K562 (cell line): ENCODE results near the gene RABGAP1L. TPM values are rescaled to one million over a fixed set of nuclear protein-coding genes. Genes with fewer than 3 reads are reported as not detected.

ENCODE experiments used
- ATAC-seq: fragments of 200-7000 bp; cut with Tn5 transposase; 3 replicates; pipeline ENCODE4 v1.9.1; 2020; ENCODE audit warnings: moderate library complexity
- BruUV-seq: library from RNA; stranded (reverse); fragments of 400-500 nt; replicated peaks from 2 replicates; lab custom pipeline; 2021; lab: Mats Ljungman, UMichigan
- CTCF ChIA-PET: fragments of 300-600 bp; formaldehyde crosslinking; extraction: SDS; loops from one replicate; lab custom pipeline; 2021; ENCODE audit warnings: low intra/inter-chr PET ratio; lab: Yijun Ruan, JAX
- POLR2A ChIA-PET: fragments of 300-600, 350-650 bp; sonication (Branson Sonifier 250); formaldehyde crosslinking; extraction: SDS; loops from one replicate; lab custom pipeline; 2021; ENCODE audit warnings: antibody characterized with exemption, inconsistent platforms; lab: Yijun Ruan, JAX
- DNase-seq, 4 experiments: peaks; one replicate each; pipeline versions ENCODE4 v3.0.0 to v3.0.0-alpha.2; 2011 to 2018; ENCODE audit warnings: low spot score in 3 of 4, mixed read lengths in 3 of 4; ENCODE audit errors: extremely low read depth in 1 of 4
- FAIRE-seq: peaks from 2 replicates; lab custom pipeline; 2011; peaks lifted over from hg19 to GRCh38; lab: Jason Lieb, UNC
- H2AFZ ChIP-seq: 2 replicates; pipeline ENCODE4 v1.6.0; 2011; ENCODE audit warnings: low read depth, low read length, control low read depth, inconsistent platforms
- H3K27ac ChIP-seq: fragments of 200-600 bp; 3 replicates; pipeline ENCODE4 v1.8.0; 2011; ENCODE audit warnings: low read depth, mild to moderate bottlenecking, control low read depth, inconsistent platforms, low read length, moderate library complexity, mixed read lengths; ENCODE audit errors: extremely low read depth
- H3K27me3 ChIP-seq, 2 experiments: fragments of 300-600 bp in 1 of 2; 2 replicates in 1 of 2; 3 replicates in 1 of 2; pipeline versions ENCODE4 v1.6.0 to v1.8.0; 2011; ENCODE audit warnings: inconsistent platforms in 2 of 2, low read length in 2 of 2, mild to moderate bottlenecking in 1 of 2, mixed read lengths in 1 of 2, moderate library complexity in 1 of 2; ENCODE audit not compliant: control insufficient read depth in 2 of 2, insufficient read depth in 2 of 2
- H3K36me3 ChIP-seq: fragments of 300-600 bp; 3 replicates; pipeline ENCODE4 v1.8.0; 2011; ENCODE audit warnings: mild to moderate bottlenecking, low read length, inconsistent platforms; ENCODE audit not compliant: control insufficient read depth, insufficient read depth
- H3K4me1 ChIP-seq, 2 experiments: fragments of 200-600 bp in 1 of 2; replicated peaks in 1 of 2; 2 replicates in 1 of 2; 3 replicates in 1 of 2; pipeline versions ENCODE4 v1.5.1 to v1.8.0; 2011; ENCODE audit warnings: inconsistent platforms in 2 of 2, low read length in 2 of 2, mild to moderate bottlenecking in 1 of 2, mixed read lengths in 1 of 2, moderate library complexity in 1 of 2; ENCODE audit not compliant: control insufficient read depth in 2 of 2, insufficient read depth in 2 of 2
- H3K4me2 ChIP-seq: 2 replicates; pipeline ENCODE4 v1.6.1; 2011; ENCODE audit warnings: low read length, control low read depth, inconsistent platforms, mixed read lengths; ENCODE audit not compliant: insufficient read depth
- H3K4me3 ChIP-seq: fragments of 200-600 bp; sonication (generic), shearing (Covaris generic); 2 replicates; pipeline ENCODE4 v1.5.1; 2016; ENCODE audit warnings: control low read depth, inconsistent platforms
- H3K79me2 ChIP-seq: fragments of 200-600 bp; 3 replicates; pipeline ENCODE4 v1.8.0; 2011; ENCODE audit warnings: low read length, inconsistent platforms; ENCODE audit not compliant: control insufficient read depth, insufficient read depth
- H3K9ac ChIP-seq, 2 experiments: 2 replicates each; pipeline versions ENCODE4 v1.6.0 to v1.6.1; 2011; ENCODE audit warnings: low read depth in 2 of 2, low read length in 2 of 2, control low read depth in 1 of 2, inconsistent platforms in 1 of 2, mild to moderate bottlenecking in 1 of 2, mixed read lengths in 1 of 2; ENCODE audit not compliant: insufficient read depth in 1 of 2
- H3K9me1 ChIP-seq: one replicate; pipeline ENCODE4 v1.6.0; 2011; ENCODE audit warnings: inconsistent platforms, mild to moderate bottlenecking, low read length, moderate library complexity; ENCODE audit not compliant: control insufficient read depth, insufficient read depth
- H3K9me3 ChIP-seq: replicated peaks from 2 replicates; pipeline ENCODE4 v1.5.1; 2011; ENCODE audit warnings: low read depth, low read length, inconsistent platforms; ENCODE audit not compliant: control insufficient read depth, insufficient read depth
- H4K20me1 ChIP-seq: replicated peaks from 2 replicates; pipeline ENCODE4 v1.6.1; 2011; ENCODE audit warnings: low read length, inconsistent platforms, mixed read lengths; ENCODE audit not compliant: control insufficient read depth, insufficient read depth
- ATF7 ChIP-seq: fragments of 450-650 bp; IDR thresholded peaks from 2 replicates; pipeline ENCODE4 v1.7.1; 2014; ENCODE audit warnings: mild to moderate bottlenecking, moderate library complexity
- CBX2 ChIP-seq: fragments of 200-600 bp; sonication (generic); IDR thresholded peaks from one replicate; pipeline ENCODE4 v1.6.1; 2012; ENCODE audit warnings: mild to moderate bottlenecking, low read length, inconsistent platforms; ENCODE audit not compliant: insufficient read depth, poor library complexity, severe bottlenecking
- HCFC1 ChIP-seq: IDR thresholded peaks from 2 replicates; pipeline ENCODE4 v1.6.1; 2012; ENCODE audit warnings: low read depth, low read length, improper control_type of control experiment
- HLTF ChIP-seq: fragments of 450-650 bp; IDR thresholded peaks from 2 replicates; pipeline ENCODE4 v1.6.1; 2016
- HNRNPL ChIP-seq: fragments of 200-400 bp; formaldehyde crosslinking; IDR thresholded peaks from 2 replicates; pipeline ENCODE4 v1.6.1; 2017; ENCODE audit warnings: low read depth, mild to moderate bottlenecking, low read length
- JUND ChIP-seq, 2 experiments: IDR thresholded peaks; 2 replicates in 1 of 2; 3 replicates in 1 of 2; pipeline ENCODE4 v1.6.1; 2011; ENCODE audit warnings: borderline replicate concordance in 2 of 2, low read depth in 2 of 2, low read length in 2 of 2, improper control_type of control experiment in 1 of 2, missing biosample characterization in 1 of 2, missing genetic modification characterization in 1 of 2, missing genetic modification reagents in 1 of 2
- NFATC3 ChIP-seq: fragments of 450-650 bp; IDR thresholded peaks from 2 replicates; pipeline ENCODE4 v1.6.1; 2017; ENCODE audit warnings: mild to moderate bottlenecking
- NFIC ChIP-seq: fragments of 450-650 bp; IDR thresholded peaks from 2 replicates; pipeline ENCODE4 v1.6.1; 2017; ENCODE audit warnings: mild to moderate bottlenecking, inconsistent platforms
- SAFB2 ChIP-seq: fragments of 200-400 bp; formaldehyde crosslinking; IDR thresholded peaks from 2 replicates; pipeline ENCODE4 v1.6.1; 2018; ENCODE audit warnings: borderline replicate concordance, low read length, low read depth, moderate library complexity; ENCODE audit not compliant: severe bottlenecking
- SMAD1 ChIP-seq: fragments of 150-350 bp; IDR thresholded peaks from 2 replicates; pipeline ENCODE4 v1.6.1; 2014; ENCODE audit warnings: low read length, low read depth; ENCODE audit not compliant: partially characterized antibody
- SUPT5H ChIP-seq: fragments of 450-650 bp; IDR thresholded peaks from 2 replicates; pipeline ENCODE4 v1.6.1; 2016
- TBP ChIP-seq: optimal IDR thresholded peaks from 2 replicates; pipeline ENCODE3; 2011; ENCODE audit warnings: low read depth, low read length, improper control_type of control experiment
- TEAD1 ChIP-seq, 2 experiments: fragments of 450-650 bp in 1 of 2; sonication (generic) in 1 of 2; formaldehyde crosslinking; IDR thresholded peaks; 2 replicates each; pipeline versions ENCODE4 v1.4.0 to v1.8.0; 2020 to 2022; ENCODE audit warnings: mild to moderate bottlenecking in 2 of 2, missing genetic modification reagents in 1 of 2
- XRCC4 ChIP-seq: IDR thresholded peaks from one replicate; pipeline ENCODE4 v1.6.1; 2011; ENCODE audit not compliant: insufficient read depth, insufficient read length; ENCODE audit errors: extremely low read depth
- XRCC5 ChIP-seq: fragments of 200-400 bp; formaldehyde crosslinking; IDR thresholded peaks from 2 replicates; pipeline ENCODE4 v1.6.1; 2017; ENCODE audit warnings: low read depth, mild to moderate bottlenecking, low read length
- ZKSCAN3 ChIP-seq: fragments of 250-450 bp; sonication (Bioruptor Pico); IDR thresholded peaks from 2 replicates; pipeline ENCODE4 v1.4.0; 2020
- ZNF324 ChIP-seq: fragments of 250-450 bp; sonication (Bioruptor Pico); IDR thresholded peaks from 2 replicates; pipeline ENCODE4 v1.4.0; 2020; ENCODE audit warnings: mild to moderate bottlenecking
- ZNF699 ChIP-seq: fragments of 250-450 bp; sonication (Bioruptor Pico); IDR thresholded peaks from 2 replicates; pipeline ENCODE4 v1.8.0; 2021; ENCODE audit warnings: mild to moderate bottlenecking, moderate library complexity; ENCODE audit not compliant: insufficient replicate concordance
- WGBS: fragments of 100-300 bp; shearing (Covaris generic); methylation state at CpG from one replicate; pipeline ENCODE4 v1.1.6; 2016; ENCODE audit warnings: low coverage, mixed read lengths; ENCODE audit not compliant: insufficient coverage; ENCODE audit errors: missing lambda C conversion rate; 5-methylcytosine and 5-hydroxymethylcytosine counted together
- in situ Hi-C: fragments of 300-500 bp; cut with MboI; formaldehyde crosslinking; loops from 4 replicates; pipeline ENCODE4 v1.15.0; 2018; ENCODE audit warnings: inconsistent platforms, mixed read lengths
- intact Hi-C: fragments of 100-400 bp; cut with micrococcal nuclease; formaldehyde crosslinking; loops from 2 replicates; pipeline ENCODE4 v1.14.2; 2022
- polyA plus RNA-seq, 8 experiments: library from polyadenylated mRNA; depleted of rRNA in 4 of 8; stranded (reverse) in 5 of 8; unstranded in 3 of 8; fragments of >200 nt; fragmentation: Nextera tagmentation in 2 of 8; fragmentation: Illumina TruSeq in 1 of 8; extraction: Ambion mirVana in 2 of 8; extraction: Trizol in 1 of 8; gene quantifications; 2 replicates each; pipeline versions ENCODE4 v1.2.1 to v1.2.3, GENCODE V29; 2011 to 2014; ENCODE audit warnings: inconsistent platforms in 1 of 8, missing spikeins in 1 of 8
- total RNA-seq, 7 experiments: library from RNA; depleted of rRNA in 6 of 7; stranded (reverse); fragments of >200 nt in 6 of 7; fragmentation: Illumina TruSeq in 2 of 7; extraction: Trizol in 2 of 7; gene quantifications; 2 replicates each; pipeline versions ENCODE4 v1.2.1 to v1.2.3, GENCODE V29; 2011 to 2021; ENCODE audit warnings: low replicate concordance in 1 of 7
- TF ChIP-seq, protein P1 (sequence below): fragments of 450-650 bp; formaldehyde crosslinking; IDR thresholded peaks from 2 replicates; pipeline ENCODE4 v1.4.0; 2022; ENCODE audit warnings: missing genetic modification characterization
- TF ChIP-seq, protein P2 (sequence below): fragments of 450-650 bp; conservative IDR thresholded peaks from 2 replicates; pipeline ENCODE4 v1.6.1; 2016; ENCODE audit warnings: missing genetic modification characterization, low read depth, mild to moderate bottlenecking, control low read depth, missing compliant biosample characterization
- TF ChIP-seq, protein P3 (sequence below): fragments of 450-650 bp; formaldehyde crosslinking; IDR thresholded peaks from 2 replicates; pipeline ENCODE4 v1.4.0; 2020; ENCODE audit warnings: mild to moderate bottlenecking, moderate library complexity

RABGAP1L gene
- total and polyA plus RNA-seq, 9 of the 15 experiments (the other 6 are each of a cell fraction or from before 2014, with no cell fraction given), result 16.5 to 44.9 (median 26.7) TPM

DNA sequence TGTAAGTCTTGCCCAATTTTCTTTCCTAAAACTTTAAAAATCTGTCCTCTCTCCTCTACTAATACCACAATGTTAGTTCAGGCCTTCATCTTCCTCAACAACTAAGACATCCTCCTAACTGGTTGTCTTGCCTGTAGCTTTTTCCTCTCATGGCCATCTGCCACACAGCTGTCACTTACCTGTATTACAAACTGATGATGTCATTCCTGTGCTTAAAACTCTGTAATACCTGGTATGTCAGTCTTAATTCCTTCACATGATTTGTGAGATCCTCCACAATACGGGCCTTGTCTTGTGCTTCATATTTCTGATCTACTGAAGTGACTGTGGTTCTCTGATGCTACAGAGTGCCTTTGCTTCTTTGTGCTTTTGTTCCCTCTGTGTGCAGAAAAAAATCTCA, 854.1 kb downstream of the RABGAP1L start:
- ChIA-PET POLR2A (interaction anchor here (0.6 to 5.5 kb wide), 6 partner anchors 9 to 992 kb away, joined by 3 to 40 read pairs (median 14); partner anchors contain the start of genes CACYBP and MRPS14), CTCF (no interaction called here)
- H3K79me2 ChIP-seq, result peaks cover 19% of the 10 kb centered on the region
- H2AFZ ChIP-seq, result no peak overlapping the region
- FAIRE-seq, result no peak
- 60% methylated on average over 1 of the region's 1 CpG for WGBS
- H3K27me3 ChIP-seq, result no peaks in the 10 kb centered on the region
- in situ Hi-C loops, result no loop called here
- peaks cover 98% of the 10 kb centered on the region for H3K36me3 ChIP-seq
- H3K4me1 ChIP-seq, result peaks cover 0 to 3% of the 10 kb centered on the region in 2 experiments; a peak in 2 of 5 replicates
- no peak overlapping the region for H3K27ac ChIP-seq
- TSS peak; percentile 1 for BruUV-seq
- no peaks in the 10 kb centered on the region for H3K9me3 ChIP-seq
- no peak overlapping the region for H3K4me3 ChIP-seq
- DNase-seq, result no peak
- intact Hi-C loops, result no loop called here
- ATAC-seq, result no peak
- H3K9me1 ChIP-seq, result no peaks in the 10 kb centered on the region
- no peak overlapping the region for H3K4me2 ChIP-seq
- no peaks in the 10 kb centered on the region for H4K20me1 ChIP-seq
- H3K9ac ChIP-seq, result no peak overlapping the region
- TF ChIP-seq, protein P1, sequence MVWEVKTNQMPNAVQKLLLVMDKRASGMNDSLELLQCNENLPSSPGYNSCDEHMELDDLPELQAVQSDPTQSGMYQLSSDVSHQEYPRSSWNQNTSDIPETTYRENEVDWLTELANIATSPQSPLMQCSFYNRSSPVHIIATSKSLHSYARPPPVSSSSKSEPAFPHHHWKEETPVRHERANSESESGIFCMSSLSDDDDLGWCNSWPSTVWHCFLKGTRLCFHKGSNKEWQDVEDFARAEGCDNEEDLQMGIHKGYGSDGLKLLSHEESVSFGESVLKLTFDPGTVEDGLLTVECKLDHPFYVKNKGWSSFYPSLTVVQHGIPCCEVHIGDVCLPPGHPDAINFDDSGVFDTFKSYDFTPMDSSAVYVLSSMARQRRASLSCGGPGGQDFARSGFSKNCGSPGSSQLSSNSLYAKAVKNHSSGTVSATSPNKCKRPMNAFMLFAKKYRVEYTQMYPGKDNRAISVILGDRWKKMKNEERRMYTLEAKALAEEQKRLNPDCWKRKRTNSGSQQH (CRISPR knock-in tag), result no peak
- no peak for TF ChIP-seq NFATC3
- TF ChIP-seq SMAD1, result no peak
- no peak for TF ChIP-seq JUND (IDR thresholded peaks at IDR 0.05; ENCODE audit: borderline replicate concordance, low read depth, low read length)
- peak; percentile 34; the same call in 1 of the 3 replicates for TF ChIP-seq JUND (tag; IDR thresholded peaks at IDR 0.05; ENCODE audit: borderline replicate concordance, low read depth, low read length)
- no peak for TF ChIP-seq CBX2
- TF ChIP-seq ZNF324 (CRISPR knock-in tag), result no peak
- TF ChIP-seq SAFB2, result no peak
- no peak for TF ChIP-seq HCFC1
- TF ChIP-seq TBP, result no peak
- no peak for TF ChIP-seq ZKSCAN3
- TF ChIP-seq HLTF, result no peak
- peak; percentile 43; the same call in 1 of the 2 replicates for TF ChIP-seq ATF7
- TF ChIP-seq, protein P2, sequence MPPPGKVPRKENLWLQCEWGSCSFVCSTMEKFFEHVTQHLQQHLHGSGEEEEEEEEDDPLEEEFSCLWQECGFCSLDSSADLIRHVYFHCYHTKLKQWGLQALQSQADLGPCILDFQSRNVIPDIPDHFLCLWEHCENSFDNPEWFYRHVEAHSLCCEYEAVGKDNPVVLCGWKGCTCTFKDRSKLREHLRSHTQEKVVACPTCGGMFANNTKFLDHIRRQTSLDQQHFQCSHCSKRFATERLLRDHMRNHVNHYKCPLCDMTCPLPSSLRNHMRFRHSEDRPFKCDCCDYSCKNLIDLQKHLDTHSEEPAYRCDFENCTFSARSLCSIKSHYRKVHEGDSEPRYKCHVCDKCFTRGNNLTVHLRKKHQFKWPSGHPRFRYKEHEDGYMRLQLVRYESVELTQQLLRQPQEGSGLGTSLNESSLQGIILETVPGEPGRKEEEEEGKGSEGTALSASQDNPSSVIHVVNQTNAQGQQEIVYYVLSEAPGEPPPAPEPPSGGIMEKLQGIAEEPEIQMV (tag), result no peak
- TF ChIP-seq XRCC4, result no peak
- TF ChIP-seq XRCC5, result no peak
- no peak for TF ChIP-seq TEAD1 (CRISPR knock-in tag; IDR thresholded peaks at IDR 0.05)
- TF ChIP-seq HNRNPL, result no peak
- TF ChIP-seq SUPT5H, result no peak; the same call in 1 of the 2 replicates
- TF ChIP-seq, protein P3, sequence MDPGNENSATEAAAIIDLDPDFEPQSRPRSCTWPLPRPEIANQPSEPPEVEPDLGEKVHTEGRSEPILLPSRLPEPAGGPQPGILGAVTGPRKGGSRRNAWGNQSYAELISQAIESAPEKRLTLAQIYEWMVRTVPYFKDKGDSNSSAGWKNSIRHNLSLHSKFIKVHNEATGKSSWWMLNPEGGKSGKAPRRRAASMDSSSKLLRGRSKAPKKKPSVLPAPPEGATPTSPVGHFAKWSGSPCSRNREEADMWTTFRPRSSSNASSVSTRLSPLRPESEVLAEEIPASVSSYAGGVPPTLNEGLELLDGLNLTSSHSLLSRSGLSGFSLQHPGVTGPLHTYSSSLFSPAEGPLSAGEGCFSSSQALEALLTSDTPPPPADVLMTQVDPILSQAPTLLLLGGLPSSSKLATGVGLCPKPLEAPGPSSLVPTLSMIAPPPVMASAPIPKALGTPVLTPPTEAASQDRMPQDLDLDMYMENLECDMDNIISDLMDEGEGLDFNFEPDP (CRISPR knock-in tag), result no peak
- no peak for TF ChIP-seq ZNF699
- no peak for TF ChIP-seq NFIC
